ENCODE results near the gene NKAIN4.

NKAIN4 gene

DNA sequence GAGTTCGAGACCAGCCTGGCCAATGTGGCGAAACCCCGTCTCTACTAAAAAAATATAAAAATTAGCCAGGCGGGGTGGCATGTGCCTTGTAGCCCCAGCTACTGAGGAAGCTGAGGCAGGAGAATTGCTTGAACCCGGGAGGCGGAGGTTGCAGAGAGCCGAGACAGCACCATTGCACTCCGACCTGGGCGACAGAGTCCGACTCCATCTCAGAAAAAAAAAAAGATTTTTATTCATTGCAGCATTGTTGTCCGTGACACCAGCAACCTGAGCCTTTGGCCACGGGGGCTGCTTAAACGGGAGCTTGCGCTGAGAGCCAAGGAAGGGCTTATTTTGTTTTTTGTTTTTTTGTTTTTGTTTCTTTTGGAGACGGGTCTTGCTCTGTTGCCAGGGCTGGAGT is 25.7 kb upstream of the NKAIN4 start:
- no peak overlapping the region for H3K27ac ChIP-seq
- TF ChIP-seq ZFX (IDR thresholded peaks at IDR 0.05; ENCODE audit: borderline replicate concordance), result no peak
- TF ChIP-seq CTCF (IDR thresholded peaks at IDR 0.05), result no peak

DNA sequence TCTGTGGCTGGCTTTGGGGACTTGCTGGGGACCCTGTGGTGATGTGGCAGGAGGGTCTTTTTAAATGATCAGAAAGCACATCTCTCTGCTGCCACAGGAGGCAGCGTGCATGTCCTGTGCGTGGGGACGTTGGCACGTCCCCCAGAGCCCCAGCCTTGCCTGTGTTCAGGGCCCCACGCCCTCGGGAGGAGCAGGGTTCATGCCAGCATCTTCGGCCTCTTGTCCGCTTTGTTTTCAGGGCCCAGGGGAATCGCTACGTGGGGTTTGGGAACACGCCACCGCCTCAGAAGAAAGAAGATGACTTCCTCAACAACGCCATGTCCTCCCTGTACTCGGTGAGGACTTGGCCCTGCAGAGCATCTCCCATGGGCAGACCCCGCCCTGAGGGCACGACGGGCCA is 24.4 kb upstream of the NKAIN4 start:
- TF ChIP-seq ZFX (IDR thresholded peaks at IDR 0.05; ENCODE audit: borderline replicate concordance) (no peak), CTCF (IDR thresholded peaks at IDR 0.05) (no peak)
- no peak overlapping the region for H3K27ac ChIP-seq

- no peak overlapping the region for H3K27ac ChIP-seq
- TF ChIP-seq CTCF (IDR thresholded peaks at IDR 0.05), result no peak
- TF ChIP-seq ZFX (IDR thresholded peaks at IDR 0.05; ENCODE audit: borderline replicate concordance), result no peak
Measured at GRCh38 chr20:63277466-63278272, 23.4 kb upstream of the NKAIN4 start.

GRCh38 chr20:63276956-63277355 is 22.7 kb upstream of the NKAIN4 start:
- H3K27ac ChIP-seq, result no peak overlapping the region
- TF ChIP-seq ZFX (IDR thresholded peaks at IDR 0.05; ENCODE audit: borderline replicate concordance) (no peak), CTCF (IDR thresholded peaks at IDR 0.05) (no peak)

DNA sequence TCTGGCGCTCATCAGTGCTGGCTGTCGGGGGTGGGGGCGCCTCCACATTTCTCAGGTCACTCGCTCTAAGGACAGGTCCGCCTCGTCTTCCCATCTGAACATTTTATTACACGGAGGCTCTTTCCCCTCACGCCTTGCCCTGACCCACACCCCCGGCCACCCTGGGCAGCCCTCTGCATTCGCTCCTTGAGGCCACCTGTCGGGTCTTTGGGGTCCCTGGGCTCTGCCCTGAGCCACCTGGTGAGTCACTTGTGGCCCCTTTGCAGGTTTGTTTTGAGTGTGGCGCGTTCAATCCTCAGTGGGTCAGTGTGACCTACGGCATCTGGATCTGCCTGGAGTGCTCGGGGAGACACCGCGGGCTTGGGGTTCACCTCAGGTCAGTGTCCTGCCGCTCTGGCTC is 21.6 kb upstream of the NKAIN4 start:
- no peak for TF ChIP-seq CTCF (IDR thresholded peaks at IDR 0.05)
- TF ChIP-seq ZFX (IDR thresholded peaks at IDR 0.05; ENCODE audit: borderline replicate concordance), result no peak
- H3K27ac ChIP-seq, result no peak overlapping the region

DNA sequence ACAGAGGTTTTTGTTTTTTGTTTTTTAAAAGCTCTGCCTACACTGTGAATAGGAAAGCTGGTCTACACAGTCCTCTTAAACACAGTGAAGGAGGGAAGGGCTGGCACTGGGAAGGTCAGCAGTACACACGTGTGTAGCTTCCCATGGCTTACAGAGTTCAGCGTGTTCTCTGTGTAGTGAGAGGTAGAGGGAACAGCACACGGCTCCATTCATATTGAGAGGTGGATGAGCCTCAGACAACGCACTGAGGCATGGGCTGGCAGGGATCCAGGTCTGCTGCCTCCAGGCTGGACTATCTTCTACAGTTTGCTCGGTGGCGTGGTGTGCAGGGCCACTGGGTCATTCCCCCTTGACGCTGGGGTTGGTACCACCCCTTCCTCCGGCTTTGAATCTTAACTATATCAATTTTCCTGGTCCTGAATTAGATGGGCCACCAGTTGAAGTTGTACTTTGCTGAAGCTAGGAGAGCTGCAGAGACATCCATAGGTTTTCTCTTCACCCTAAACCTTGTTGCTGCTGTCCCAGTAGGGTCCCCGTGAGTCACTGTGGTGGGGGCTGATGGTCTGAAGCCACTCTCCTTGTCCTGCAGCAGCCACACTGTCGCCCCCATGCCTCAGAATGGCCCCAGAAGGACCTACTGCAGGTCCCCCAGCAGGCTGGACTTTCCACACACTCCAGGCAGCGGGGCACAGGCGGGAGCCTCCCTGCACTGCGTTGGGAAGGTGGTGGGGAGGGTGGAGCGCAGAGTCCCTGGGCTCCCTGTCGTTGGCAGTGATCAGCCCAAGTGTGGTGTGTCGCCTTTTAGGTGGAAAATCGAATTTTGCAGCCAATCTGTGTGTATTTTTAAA is 20.3 kb upstream of the NKAIN4 start:
- TF ChIP-seq CTCF (IDR thresholded peaks at IDR 0.05), result no peak
- no peak overlapping the region for H3K27ac ChIP-seq

All from 22Rv1 (cell line).